Lung (tissue), 12 donors: ENCODE results near the gene TC2N. TPM values are rescaled to one million over a fixed set of nuclear protein-coding genes. Genes with fewer than 3 reads are reported as not detected.

Source experiments
- ATAC-seq: fragments of 200-7000 bp; cut with Tn5 transposase; one replicate; pipeline ENCODE4 v1.9.1; 2020; ENCODE audit warnings: moderate number of reproducible peaks; ENCODE audit not compliant: insufficient read depth, low FRiP score
- DNase-seq, 3 donors: peaks; one replicate each; pipeline ENCODE4 v3.0.0-alpha.2; 2013 to 2017
- H3K27ac ChIP-seq, 2 donors: one replicate each; pipeline ENCODE4 v1.5.1; 2013; ENCODE audit warnings: mild to moderate bottlenecking in 2 of 2, moderate library complexity in 2 of 2, control low read depth in 1 of 2, inconsistent platforms in 1 of 2, low read depth in 1 of 2, low read length in 1 of 2
- H3K27me3 ChIP-seq, 3 donors: one replicate each; pipeline ENCODE4 v1.5.1; 2013; ENCODE audit warnings: low read length in 2 of 3; ENCODE audit not compliant: control insufficient read depth in 3 of 3, insufficient read depth in 3 of 3
- H3K36me3 ChIP-seq, 4 donors: one replicate each; pipeline ENCODE4 v1.5.1; 2013; ENCODE audit warnings: low read length in 4 of 4, mild to moderate bottlenecking in 1 of 4, moderate library complexity in 1 of 4; ENCODE audit not compliant: control insufficient read depth in 4 of 4, insufficient read depth in 4 of 4
- H3K4me1 ChIP-seq, 5 donors: one replicate each; pipeline ENCODE4 v1.5.1; 2013; ENCODE audit warnings: low read length in 5 of 5, mild to moderate bottlenecking in 2 of 5, moderate library complexity in 1 of 5; ENCODE audit not compliant: control insufficient read depth in 5 of 5, insufficient read depth in 5 of 5
- H3K4me3 ChIP-seq: one replicate; pipeline ENCODE4 v1.5.1; 2013; ENCODE audit warnings: mild to moderate bottlenecking, control low read depth, moderate library complexity
- H3K9ac ChIP-seq, 2 donors: one replicate each; pipeline ENCODE4 v1.5.1; 2013; ENCODE audit warnings: low read length in 2 of 2, control low read depth in 1 of 2; ENCODE audit not compliant: insufficient read depth in 1 of 2
- H3K9me3 ChIP-seq, 4 donors: one replicate each; pipeline ENCODE4 v1.5.1; 2013; ENCODE audit warnings: low read length in 3 of 4, mild to moderate bottlenecking in 1 of 4, moderate library complexity in 1 of 4; ENCODE audit not compliant: control insufficient read depth in 4 of 4, insufficient read depth in 3 of 4
- CTCF ChIP-seq: IDR thresholded peaks from 2 replicates; pipeline ENCODE4 v1.5.1; 2012; ENCODE audit warnings: mild to moderate bottlenecking; ENCODE audit errors: control extremely low read depth, extremely low read depth
- WGBS, 2 donors: extraction: QIAGEN DNeasy Blood & Tissue Kit; methylation state at CpG; one replicate each; pipeline ENCODE4 v1.1.7; 2013; 5-methylcytosine and 5-hydroxymethylcytosine counted together
- polyA plus RNA-seq, 2 donors: library from polyadenylated mRNA; stranded (reverse); fragments of 200-250 nt; gene quantifications; one replicate each; pipeline ENCODE4 v1.2.1, GENCODE V29; 2013
- total RNA-seq, 2 donors: library from RNA; depleted of rRNA in 1 of 2; stranded (reverse); fragments of >200 nt in 1 of 2; gene quantifications; one replicate each; pipeline ENCODE4 v1.2.1, GENCODE V29; 2014 to 2021
- donor health status: control.
- donor health status: control.
- donor health status: Bipolar disorder and iron deficiency.
- donor health status: healthy.
- donor health status: DM: yes; HTN: yes; CAD: no.

The TC2N gene
- total and polyA plus RNA-seq, 4 donors: 20.4 to 128 (median 43.9) TPM

DNA sequence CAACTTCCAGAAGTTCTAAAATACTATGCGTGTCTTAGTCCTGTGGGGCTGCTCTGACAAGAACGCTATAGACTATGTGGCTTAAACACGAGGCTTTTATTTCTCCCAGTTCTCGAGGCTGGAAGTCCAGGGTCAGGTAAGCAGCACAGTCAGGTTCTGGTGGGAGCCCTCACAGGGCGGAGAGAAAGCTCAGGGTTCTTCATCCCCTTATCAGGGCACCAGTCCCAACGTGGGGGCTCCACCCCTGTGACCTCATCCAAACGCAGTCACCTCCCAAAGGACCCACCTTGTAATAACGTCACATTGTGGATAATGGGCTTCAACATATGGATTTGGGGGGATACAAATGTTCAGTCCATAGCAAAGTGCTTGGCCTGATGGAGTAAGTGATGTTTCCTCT lies 37.1 kb upstream of the TC2N start:
- Histone ChIP-seq H3K27ac (no peak overlapping the region), H3K27me3 (no peaks in the 10 kb centered on the region), H3K36me3 (no peaks in the 10 kb centered on the region), H3K4me1 (peaks cover 0 to 10% (median 4%) of the 10 kb centered on the region in 5 donors), H3K4me3 (no peak overlapping the region), H3K9me3 (peaks cover 0 to 2% (median 0%) of the 10 kb centered on the region in 4 donors), H3K9ac (no peak overlapping the region)
- WGBS, 2 donors: 87 to 95% methylated on average over 8 of the region's 8 CpGs
- TF ChIP-seq CTCF: no peak
- DNase-seq (no peak), ATAC-seq (no peak)

- H3K36me3 ChIP-seq: no peaks in the 10 kb centered on the region
- DNase-seq (no peak), ATAC-seq (no peak)
- H3K4me1 ChIP-seq: peaks cover 0 to 12% (median 4%) of the 10 kb centered on the region in 5 donors
- peaks cover 0 to 2% (median 0%) of the 10 kb centered on the region in 4 donors for H3K9me3 ChIP-seq
- H3K27me3 ChIP-seq: no peaks in the 10 kb centered on the region
- TF ChIP-seq CTCF: no peak
- no peak overlapping the region for H3K9ac ChIP-seq
- H3K27ac ChIP-seq: no peak overlapping the region
- 61 to 79% methylated on average over 2 of the region's 2 CpGs for WGBS, 2 donors
- H3K4me3 ChIP-seq: no peak overlapping the region
Observed at GRCh38 chr14:91903070-91903469, 35.7 kb upstream of the TC2N start.

GRCh38 chr14:91902336-91902735 lies 35.0 kb upstream of the TC2N start:
- ATAC-seq (no peak), DNase-seq (no peak)
- H3K9ac ChIP-seq: no peak overlapping the region
- no peak overlapping the region for H3K27ac ChIP-seq
- H3K9me3 ChIP-seq: peaks cover 0 to 2% (median 0%) of the 10 kb centered on the region in 4 donors
- H3K36me3 ChIP-seq: no peaks in the 10 kb centered on the region
- no peak overlapping the region for H3K4me3 ChIP-seq
- peaks cover 0 to 12% (median 7%) of the 10 kb centered on the region in 5 donors for H3K4me1 ChIP-seq
- no peaks in the 10 kb centered on the region for H3K27me3 ChIP-seq
- WGBS, 2 donors: 93 to 97% methylated on average over 3 of the region's 3 CpGs
- TF ChIP-seq CTCF: no peak
